Sciatic nerve (tissue), 2 donors: ENCODE results near the gene TRIM28. TPM values are rescaled to one million over a fixed set of nuclear protein-coding genes. Genes with fewer than 3 reads are reported as not detected.
"Not testable (repeated sequence)": the region's sequence is repeated elsewhere in the genome, so short reads cannot be mapped to it uniquely, and the experiment has no call there.

Experiments used
- ATAC-seq: fragments of 200-7000 bp; cut with Tn5 transposase; one replicate; pipeline ENCODE4 v1.9.1; 2020; ENCODE audit warnings: mild to moderate bottlenecking, moderate library complexity
- DNase-seq: peaks from one replicate; pipeline ENCODE4 v3.0.0-alpha.2; 2020; ENCODE audit warnings: low spot score
- intact Hi-C: fragments of 100-400 bp; cut with DNase I; formaldehyde crosslinking; loops from one replicate; pipeline ENCODE4 v1.14.2; 2022
- total RNA-seq: library from RNA; stranded (reverse); fragmentation: NEBNext Ultra II Directional; extraction: Animal tissue kit (Norgen Biotek cat#: 25700); gene quantifications from one replicate; pipeline ENCODE4 v1.2.1, GENCODE V29; 2021
- donor health status: DM: no; HTN: no; CAD: no.
- donor health status: DM: no; HTN: no; CAD: no.

Gene TRIM28
- total RNA-seq, 1 donor from 2014 or later = 168 TPM

- intact Hi-C loops = no loop called here
- DNase-seq = peak; percentile 55
- no peak for ATAC-seq
Observed at GRCh38 chr19:58572026-58572817, 28.4 kb downstream of the TRIM28 start.

DNA sequence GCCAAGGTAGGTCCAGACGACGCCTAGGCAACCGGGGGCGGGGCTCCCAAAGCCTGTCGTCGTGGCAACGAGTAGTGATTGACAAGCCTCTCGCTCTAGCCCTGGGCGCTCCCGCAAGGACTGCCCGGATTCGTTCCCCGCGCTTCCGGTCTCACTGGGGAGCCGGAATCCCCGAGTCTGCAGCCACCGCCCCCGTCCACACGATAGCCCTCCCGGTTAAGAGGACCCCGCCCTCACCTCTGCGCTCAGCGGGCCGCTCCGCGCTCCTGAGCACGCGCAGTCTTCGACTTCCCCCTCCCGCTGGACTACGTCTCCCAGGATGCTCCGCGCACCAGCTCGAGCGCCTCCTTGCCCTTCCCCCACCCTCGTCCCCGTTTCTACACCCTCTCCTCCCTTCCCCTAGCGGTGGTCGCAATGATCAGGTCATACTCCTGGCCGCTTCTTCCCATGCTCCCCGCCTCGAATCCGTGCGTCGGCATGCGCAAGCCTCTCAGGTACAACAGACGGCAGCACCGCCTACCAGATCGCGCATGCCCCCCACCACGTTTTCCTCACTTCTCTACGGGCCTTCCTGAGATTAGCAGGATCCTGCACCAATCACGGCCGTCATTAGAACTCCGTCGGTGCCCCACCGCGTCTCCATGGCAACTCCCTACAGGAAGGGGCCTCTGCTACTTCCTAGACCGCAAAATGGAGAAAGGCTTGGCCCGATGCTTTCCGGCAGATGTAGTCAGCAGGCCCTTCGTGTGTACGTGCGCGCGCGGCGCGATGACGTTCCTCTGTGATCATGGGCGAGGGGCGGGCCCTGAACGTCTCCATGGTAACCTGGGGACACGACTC lies 29.2 kb downstream of the TRIM28 start, which contains the start of gene MZF1:
Gene MZF1 (minus strand): TSS at position 518 of the 840 bp plus-strand sequence. CDS start 1,946 bp downstream, outside the sequence.
- intact Hi-C loops = no loop called here
- ATAC-seq (peak; percentile 87), DNase-seq (peak; percentile 100)

GRCh38 chr19:58573658-58574164 lies 29.8 kb downstream of the TRIM28 start:
- ATAC-seq (no peak), DNase-seq (no peak)
- intact Hi-C loops = no loop called here

- ATAC-seq (peak; percentile 77), DNase-seq (peak; percentile 93)
- intact Hi-C loops = no loop called here
Observed at GRCh38 chr19:58575183-58576041, 31.5 kb downstream of the TRIM28 start.

DNA sequence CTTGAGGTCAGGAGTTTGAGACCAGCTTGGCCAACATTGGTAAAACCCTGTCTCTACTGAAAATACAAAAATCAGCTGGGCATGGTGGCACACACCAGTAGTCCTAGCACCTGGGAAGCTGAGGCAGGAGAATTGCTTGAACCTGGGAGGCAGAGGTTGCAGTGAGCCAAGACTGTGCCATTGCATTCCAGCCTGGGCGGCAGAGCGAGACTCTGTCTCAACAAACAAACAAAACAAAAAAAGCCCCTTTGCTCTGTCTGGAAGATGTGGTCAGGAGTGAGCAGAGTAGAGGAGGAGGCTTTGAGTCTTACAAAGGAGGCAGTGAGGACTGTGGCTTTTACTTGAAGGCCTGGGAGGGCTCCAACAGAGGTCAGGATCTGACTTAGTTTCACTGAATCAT lies 33.7 kb downstream of the TRIM28 start:
- ATAC-seq, DNase-seq, intact Hi-C loops: not testable (repeated sequence)

GRCh38 chr19:58578012-58578925 lies 34.4 kb downstream of the TRIM28 start:
- DNase-seq (no peak), ATAC-seq (no peak)
- intact Hi-C loops = no loop called here

- intact Hi-C loops = no loop called here
- no peak for DNase-seq
- ATAC-seq = no peak
Observed at GRCh38 chr19:58579473-58580142, 35.7 kb downstream of the TRIM28 start.

DNA sequence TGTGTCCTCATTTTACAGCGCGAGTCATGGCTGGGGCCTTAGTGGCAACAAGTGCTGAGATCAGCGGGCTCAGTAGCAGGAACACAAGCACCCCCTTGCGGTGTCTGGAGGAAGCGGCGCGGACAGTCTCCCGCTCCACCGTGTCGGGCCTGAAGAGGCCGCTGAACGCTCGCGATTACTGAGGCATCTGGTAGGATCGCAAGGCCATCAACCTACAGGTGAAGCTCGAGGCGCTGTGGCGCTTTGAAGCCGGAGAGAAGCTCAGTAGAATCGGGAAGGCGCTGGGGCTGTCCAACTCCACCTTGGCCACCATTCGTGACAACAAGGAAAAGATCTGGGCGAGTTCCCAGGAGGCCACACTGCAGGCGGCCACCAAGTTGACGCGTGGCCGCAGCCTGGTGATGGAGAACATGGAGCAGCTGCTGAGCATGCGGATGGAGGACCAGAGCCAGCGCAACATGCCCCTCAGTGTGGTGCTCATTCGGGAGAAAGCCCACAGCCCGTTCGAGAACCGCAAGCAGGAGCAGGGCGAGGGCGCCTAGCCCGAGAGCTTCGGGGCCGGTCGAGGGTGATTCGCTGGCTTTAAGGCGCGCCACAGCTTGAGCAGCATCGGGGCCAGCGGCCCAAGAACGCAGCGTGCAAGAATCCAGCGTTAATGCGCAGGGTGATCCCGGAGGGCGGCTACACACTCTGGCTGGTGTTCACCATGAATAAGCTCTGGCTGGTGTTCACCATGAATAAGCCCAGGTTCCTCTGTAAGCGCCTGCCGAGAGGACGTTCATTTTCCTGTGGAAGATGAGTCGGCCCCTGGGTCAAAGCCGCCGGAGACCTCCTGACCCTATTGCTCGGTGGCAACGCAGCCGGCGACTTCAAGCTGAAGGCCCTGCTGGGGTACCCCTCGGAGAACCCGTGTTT lies 37.6 kb downstream of the TRIM28 start:
- ATAC-seq = peak; percentile 95
- intact Hi-C loops = no loop called here
- DNase-seq = peak; percentile 95

- no peak for ATAC-seq
- no peak for DNase-seq
- intact Hi-C loops = no loop called here
Observed at GRCh38 chr19:58582985-58583384, 39.1 kb downstream of the TRIM28 start.

DNA sequence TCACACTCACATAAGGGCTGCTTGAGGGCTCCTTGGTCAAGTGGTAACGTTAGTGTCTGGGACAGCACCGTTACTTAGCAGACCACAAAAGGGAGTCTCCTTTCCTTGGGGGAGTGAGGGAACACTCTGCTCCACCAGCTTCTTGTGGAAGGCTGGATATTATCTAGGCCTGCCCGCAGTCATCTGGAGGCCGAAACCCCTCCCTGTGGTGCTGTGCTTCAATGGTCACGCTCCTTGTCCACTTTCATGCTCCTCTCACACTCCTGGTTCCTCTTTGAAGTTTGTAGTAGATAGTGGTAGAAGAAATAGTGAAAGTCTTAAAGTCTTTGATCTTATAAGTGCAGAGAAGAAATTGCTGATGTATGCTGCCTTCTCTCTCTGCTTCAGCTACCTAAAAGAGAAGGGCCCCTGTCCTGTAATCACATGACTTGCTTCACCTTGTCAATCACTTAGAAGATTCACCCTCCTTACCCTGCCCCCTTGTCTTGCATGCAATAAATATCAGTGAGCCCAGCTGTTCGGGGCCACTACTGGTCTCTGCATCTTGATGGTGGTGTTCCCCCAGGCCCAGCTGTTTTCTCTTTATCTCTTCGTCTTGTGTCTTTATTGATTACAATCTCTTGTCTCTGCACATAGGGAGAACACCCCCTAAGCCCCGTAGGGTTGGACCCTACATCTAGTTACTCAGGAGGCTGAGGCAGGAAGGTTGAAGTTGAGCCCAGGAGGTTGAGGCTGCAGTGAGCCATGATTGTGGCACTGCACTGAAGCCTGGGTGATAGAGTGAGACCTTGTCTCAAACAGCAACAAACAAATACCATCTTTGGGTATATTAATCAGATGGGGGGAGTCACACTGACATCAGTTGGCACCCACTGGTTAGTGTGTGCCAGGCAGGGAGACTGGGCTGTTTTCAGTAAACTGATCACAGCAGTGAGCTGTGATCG lies 40.9 kb downstream of the TRIM28 start:
- no peak for DNase-seq
- no peak for ATAC-seq
- intact Hi-C loops = no loop called here

DNA sequence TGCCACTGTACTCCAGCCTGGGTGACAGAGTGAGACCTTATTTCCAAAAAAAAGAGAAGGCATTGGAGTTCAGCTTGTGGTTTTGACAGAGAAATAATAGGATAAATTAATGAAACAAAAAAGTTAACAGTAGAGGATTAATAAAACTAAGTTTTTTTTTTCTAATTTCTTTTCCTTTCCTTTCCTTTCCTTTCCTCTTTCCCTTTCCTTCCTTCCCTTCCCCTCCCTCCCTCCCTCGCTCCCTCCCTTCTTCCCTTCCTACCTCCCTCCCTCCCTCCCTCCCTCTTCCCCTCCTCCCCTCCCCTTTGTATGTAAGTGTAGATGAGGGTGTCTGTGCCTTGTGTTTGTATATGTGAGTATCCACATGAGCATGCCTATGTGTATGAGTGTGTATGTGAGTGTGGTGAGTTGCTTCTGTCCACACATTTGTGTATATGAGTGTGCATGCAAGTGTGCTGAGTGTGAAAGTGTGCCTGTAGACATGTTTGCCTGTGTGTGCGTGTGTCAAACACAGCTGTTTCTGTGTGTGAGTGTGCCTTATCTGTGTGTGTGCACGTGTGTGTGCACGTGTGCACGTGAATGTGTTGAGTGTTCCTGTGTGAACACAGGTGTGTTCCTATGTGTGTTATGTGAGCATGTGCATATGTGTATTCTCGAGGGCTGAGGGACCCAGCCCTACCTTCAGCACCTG lies 41.7 kb downstream of the TRIM28 start:
- DNase-seq = no peak
- no peak for ATAC-seq
- intact Hi-C loops = no loop called here

DNA sequence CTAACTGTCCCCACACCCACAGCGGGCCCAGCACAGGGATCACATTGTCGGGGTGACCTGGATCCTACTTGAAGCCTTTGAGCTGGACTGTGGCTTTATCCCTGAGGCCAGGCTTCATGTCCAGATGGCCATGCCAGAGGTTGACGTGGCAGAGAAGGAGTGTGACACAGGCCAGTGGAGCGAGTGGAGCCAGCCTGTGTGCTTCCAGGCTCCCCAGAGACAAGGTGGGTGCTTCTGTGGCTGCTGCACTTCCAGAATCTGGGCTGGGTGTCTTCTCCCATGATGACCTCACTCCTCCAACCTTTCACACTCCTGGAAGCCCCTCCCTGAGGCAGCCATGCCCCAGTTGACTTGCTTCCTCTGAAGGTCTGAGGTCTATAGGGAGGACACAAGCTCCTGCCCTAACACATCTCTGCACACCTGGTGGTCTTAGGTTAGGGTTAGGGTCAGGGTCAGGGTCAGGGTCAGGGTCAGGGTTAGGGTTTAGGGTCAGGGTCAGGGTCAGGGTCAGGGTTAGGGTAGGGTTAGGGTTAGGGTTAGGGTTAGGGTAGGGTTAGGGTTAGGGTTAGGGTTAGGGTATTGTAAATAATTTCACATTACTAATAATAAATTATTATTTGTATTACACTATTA lies 42.4 kb downstream of the TRIM28 start:
- no peak for ATAC-seq
- intact Hi-C loops = no loop called here
- DNase-seq = no peak
